Liver (tissue), 3 donors: Measurements from ENCODE around the gene EFCAB14.

ENCODE experiments used
- CTCF ChIP-seq: fragments of 150-350 bp; IDR thresholded peaks from 2 replicates; pipeline ENCODE4 v1.5.1; 2017; ENCODE audit warnings: improper control_type of control experiment, low read depth, low read length; ENCODE audit not compliant: missing input control
- GABPA ChIP-seq, 2 donors: IDR thresholded peaks in 1 of 2; conservative IDR thresholded peaks in 1 of 2; 2 replicates each; pipeline ENCODE4 v1.6.1; 2016; ENCODE audit warnings: antibody characterized with exemption in 2 of 2, mild to moderate bottlenecking in 1 of 2, moderate library complexity in 1 of 2
- JUND ChIP-seq, 2 donors: IDR thresholded peaks; 2 replicates each; pipeline ENCODE4 v1.6.1; 2016; ENCODE audit warnings: antibody characterized with exemption in 2 of 2
- NR2F2 ChIP-seq: IDR thresholded peaks from 2 replicates; pipeline ENCODE4 v1.6.1; 2016; ENCODE audit warnings: antibody characterized with exemption
- RAD21 ChIP-seq, 2 donors: IDR thresholded peaks; 2 replicates each; pipeline ENCODE4 v1.6.1; 2016; ENCODE audit warnings: antibody characterized with exemption in 2 of 2, mild to moderate bottlenecking in 2 of 2
- TAF1 ChIP-seq: conservative IDR thresholded peaks from 2 replicates; pipeline ENCODE4 v1.6.1; 2016; ENCODE audit warnings: antibody characterized with exemption, mild to moderate bottlenecking
- YY1 ChIP-seq: IDR thresholded peaks from 2 replicates; pipeline ENCODE4 v1.6.1; 2016; ENCODE audit warnings: antibody characterized with exemption, mild to moderate bottlenecking
- TF ChIP-seq, protein P1 (sequence below): IDR thresholded peaks from 2 replicates; pipeline ENCODE4 v1.6.1; 2016; ENCODE audit warnings: antibody characterized with exemption
- TF ChIP-seq, protein P2 (sequence below): IDR thresholded peaks from 2 replicates; pipeline ENCODE4 v1.6.1; 2016; ENCODE audit warnings: antibody characterized with exemption
- donor health status: healthy.
- donor health status: healthy.

- TF ChIP-seq CTCF (no peak), NR2F2 (no peak), GABPA (IDR thresholded peaks at IDR 0.05 in 1 of 2, conservative IDR thresholded peaks at IDR 0.05 in 1 of 2) (no peak), JUND (IDR thresholded peaks at IDR 0.05) (no peak), YY1 (no peak), TAF1 (no peak), RAD21 (IDR thresholded peaks at IDR 0.05) (no peak)
- TF ChIP-seq, protein P1, sequence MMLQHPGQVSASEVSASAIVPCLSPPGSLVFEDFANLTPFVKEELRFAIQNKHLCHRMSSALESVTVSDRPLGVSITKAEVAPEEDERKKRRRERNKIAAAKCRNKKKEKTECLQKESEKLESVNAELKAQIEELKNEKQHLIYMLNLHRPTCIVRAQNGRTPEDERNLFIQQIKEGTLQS = no peak
- TF ChIP-seq, protein P2, sequence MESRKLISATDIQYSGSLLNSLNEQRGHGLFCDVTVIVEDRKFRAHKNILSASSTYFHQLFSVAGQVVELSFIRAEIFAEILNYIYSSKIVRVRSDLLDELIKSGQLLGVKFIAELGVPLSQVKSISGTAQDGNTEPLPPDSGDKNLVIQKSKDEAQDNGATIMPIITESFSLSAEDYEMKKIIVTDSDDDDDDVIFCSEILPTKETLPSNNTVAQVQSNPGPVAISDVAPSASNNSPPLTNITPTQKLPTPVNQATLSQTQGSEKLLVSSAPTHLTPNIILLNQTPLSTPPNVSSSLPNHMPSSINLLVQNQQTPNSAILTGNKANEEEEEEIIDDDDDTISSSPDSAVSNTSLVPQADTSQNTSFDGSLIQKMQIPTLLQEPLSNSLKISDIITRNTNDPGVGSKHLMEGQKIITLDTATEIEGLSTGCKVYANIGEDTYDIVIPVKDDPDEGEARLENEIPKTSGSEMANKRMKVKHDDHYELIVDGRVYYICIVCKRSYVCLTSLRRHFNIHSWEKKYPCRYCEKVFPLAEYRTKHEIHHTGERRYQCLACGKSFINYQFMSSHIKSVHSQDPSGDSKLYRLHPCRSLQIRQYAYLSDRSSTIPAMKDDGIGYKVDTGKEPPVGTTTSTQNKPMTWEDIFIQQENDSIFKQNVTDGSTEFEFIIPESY = no peak
Observed at GRCh38 chr1:46761740-46762139, 42.8 kb upstream of the EFCAB14 start.
